WTC11 (cell line): ENCODE measurements around the gene GRIN1. TPM values are rescaled to one million over a fixed set of nuclear protein-coding genes. Genes with fewer than 3 reads are reported as not detected.

Experiments used
- ATAC-seq: fragments of 200-7000 bp; cut with Tn5 transposase; 2 replicates; pipeline ENCODE4 v1.10.0; 2021; ENCODE audit warnings: mild to moderate bottlenecking, moderate library complexity
- CTCF ChIA-PET: fragments of 300-600 bp; sonication (Branson Sonifier 250); formaldehyde crosslinking; loops from one replicate; lab custom pipeline; 2021; ENCODE audit warnings: antibody characterized with exemption; lab: Charles Lee
- POLR2A ChIA-PET: fragments of 350-600 bp; sonication (Branson Sonifier 250); formaldehyde crosslinking; loops from one replicate; lab custom pipeline; 2021; ENCODE audit warnings: antibody characterized with exemption; lab: Charles Lee
- DNase-seq: peaks from one replicate; pipeline ENCODE4 v3.0.0; 2021; ENCODE audit warnings: low spot score
- H3K27ac Mint-ChIP-seq: 2 replicates; pipeline ENCODE4 v1.8.0; 2021; ENCODE audit warnings: mixed read lengths
- H3K27me3 Mint-ChIP-seq: 2 replicates; pipeline ENCODE4 v1.8.0; 2021; ENCODE audit warnings: low read depth, mild to moderate bottlenecking, moderate library complexity, mixed read lengths
- H3K36me3 Mint-ChIP-seq: 2 replicates; pipeline ENCODE4 v1.8.0; 2021; ENCODE audit warnings: mixed read lengths
- H3K4me1 Mint-ChIP-seq: 2 replicates; pipeline ENCODE4 v1.8.0; 2022; ENCODE audit warnings: mixed read lengths
- H3K4me3 Mint-ChIP-seq: 2 replicates; pipeline ENCODE4 v1.8.0; 2021; ENCODE audit warnings: mild to moderate bottlenecking, moderate library complexity, mixed read lengths
- H3K9me3 Mint-ChIP-seq: 2 replicates; pipeline ENCODE4 v1.8.0; 2021; ENCODE audit warnings: mixed read lengths
- ERG ChIP-seq: fragments of 250-450 bp; sonication (Bioruptor Pico); IDR thresholded peaks from 2 replicates; pipeline ENCODE4 v1.8.0; 2021; ENCODE audit warnings: mild to moderate bottlenecking
- FOXK1 ChIP-seq: sonication (generic); formaldehyde crosslinking; IDR thresholded peaks from 2 replicates; pipeline ENCODE4 v1.8.0; 2022; ENCODE audit warnings: mild to moderate bottlenecking, moderate library complexity, missing genetic modification reagents
- FOXP1 ChIP-seq: sonication (generic); formaldehyde crosslinking; IDR thresholded peaks from 2 replicates; pipeline ENCODE4 v1.8.0; 2022; ENCODE audit warnings: missing genetic modification reagents, mild to moderate bottlenecking, moderate library complexity, borderline replicate concordance
- GRHL2 ChIP-seq: fragments of 250-450 bp; sonication (Bioruptor Pico); IDR thresholded peaks from 2 replicates; pipeline ENCODE4 v1.8.0; 2022; ENCODE audit warnings: mild to moderate bottlenecking, moderate library complexity; ENCODE audit not compliant: insufficient replicate concordance, severe bottlenecking
- KAT7 ChIP-seq: sonication (generic); formaldehyde crosslinking; IDR thresholded peaks from 2 replicates; pipeline ENCODE4 v1.8.1; 2023; ENCODE audit warnings: missing genetic modification reagents, mild to moderate bottlenecking, borderline replicate concordance
- NFYB ChIP-seq: sonication (generic); formaldehyde crosslinking; conservative IDR thresholded peaks from 2 replicates; pipeline ENCODE4 v1.8.0; 2022; ENCODE audit warnings: low read depth, missing genetic modification reagents
- NR1H2 ChIP-seq: sonication (generic); formaldehyde crosslinking; IDR thresholded peaks from 2 replicates; pipeline ENCODE4 v1.9.0; 2021; ENCODE audit warnings: mild to moderate bottlenecking, moderate library complexity, missing genetic modification reagents
- RELA ChIP-seq: sonication (generic); formaldehyde crosslinking; IDR thresholded peaks from 2 replicates; pipeline ENCODE4 v1.8.1; 2022; ENCODE audit warnings: missing genetic modification reagents, mild to moderate bottlenecking, borderline replicate concordance
- SMAD3 ChIP-seq: sonication (generic); formaldehyde crosslinking; IDR thresholded peaks from 2 replicates; pipeline ENCODE4 v1.8.0; 2022; ENCODE audit warnings: missing genetic modification reagents, mild to moderate bottlenecking, borderline replicate concordance
- TEAD4 ChIP-seq: sonication (generic); formaldehyde crosslinking; IDR thresholded peaks from 2 replicates; pipeline ENCODE4 v1.8.0; 2022; ENCODE audit warnings: mild to moderate bottlenecking, missing genetic modification reagents
- ZNF232 ChIP-seq: sonication (generic); formaldehyde crosslinking; IDR thresholded peaks from 2 replicates; pipeline ENCODE4 v1.8.0; 2022; ENCODE audit warnings: mild to moderate bottlenecking, missing genetic modification reagents
- ZSCAN18 ChIP-seq: fragments of 250-450 bp; sonication (Bioruptor Pico); IDR thresholded peaks from 2 replicates; pipeline ENCODE4 v2.1.2; 2022; ENCODE audit warnings: mild to moderate bottlenecking, moderate library complexity
- total RNA-seq: library from RNA; stranded (reverse); gene quantifications from 3 replicates; pipeline ENCODE4 v1.2.3, GENCODE V29; 2021
- TF ChIP-seq, protein P1 (sequence below): sonication (generic); formaldehyde crosslinking; conservative IDR thresholded peaks from 2 replicates; pipeline ENCODE4 v1.8.1; 2023; ENCODE audit warnings: mild to moderate bottlenecking, low read depth, missing genetic modification reagents, moderate library complexity
- TF ChIP-seq, protein P2 (sequence below): sonication (generic); formaldehyde crosslinking; IDR thresholded peaks from 2 replicates; pipeline ENCODE4 v1.8.0; 2022; ENCODE audit warnings: mild to moderate bottlenecking, missing genetic modification reagents

The GRIN1 gene
- total RNA-seq, 1 experiment from 2014 or later, result 4.1 TPM

GRCh38 chr9:137189297-137190295 is 50.6 kb downstream of the GRIN1 start:
- ATAC-seq, result no peak

DNA sequence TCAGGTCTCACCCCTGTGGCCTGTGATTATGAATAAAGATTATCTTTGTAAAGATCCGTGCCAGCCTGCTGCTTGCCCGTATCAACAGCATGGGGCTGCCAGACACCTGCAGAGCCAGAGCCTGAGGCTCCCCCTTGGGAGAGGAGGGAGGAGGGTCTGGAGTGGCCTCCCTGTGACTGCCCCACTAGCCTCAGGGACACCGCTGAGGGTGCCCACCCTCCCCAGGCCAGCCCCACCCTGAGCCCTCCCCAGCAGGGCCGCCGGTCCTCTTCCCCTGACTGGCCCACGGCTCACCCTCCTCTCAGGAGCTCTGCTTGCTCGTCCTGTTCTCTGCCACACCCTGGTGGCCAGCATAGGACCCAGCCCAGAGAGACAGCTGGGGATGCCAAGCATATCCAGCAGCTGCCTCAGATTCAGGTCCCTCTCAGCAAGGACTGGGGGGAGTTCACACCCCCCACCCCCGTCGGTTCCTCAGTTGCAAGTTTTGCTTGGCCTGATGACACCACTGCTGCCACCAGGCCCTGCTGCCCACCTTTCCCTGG is 51.4 kb downstream of the GRIN1 start:
- CTCF ChIA-PET, result interaction anchor here (0.6 to 3.2 kb wide), 7 partner anchors 9 to 155 kb away, joined by 3 to 24 read pairs (median 4); partner anchors contain the start of gene RNF224
- POLR2A ChIA-PET, result interaction anchor here (2.3 kb wide), 1 partner anchor 10 kb away, joined by 13 read pairs; the partner anchor contains the start of gene TPRN
- no peaks in the 10 kb centered on the region; the same call in 1 of the 2 replicates for H3K36me3 Mint-ChIP-seq
- H3K4me1 Mint-ChIP-seq, result peaks cover 24% of the 10 kb centered on the region
- H3K27ac Mint-ChIP-seq, result peak overlapping the region; percentile 63; the same call in 1 of the 2 replicates
- H3K9me3 Mint-ChIP-seq, result no peaks in the 10 kb centered on the region
- TF ChIP-seq RELA (CRISPR knock-in tag) (no peak), TEAD4 (CRISPR knock-in tag) (no peak), ZNF232 (CRISPR knock-in tag) (no peak), NFYB (CRISPR knock-in tag) (no peak), ZSCAN18 (CRISPR knock-in tag) (no peak), ERG (CRISPR knock-in tag) (no peak), KAT7 (CRISPR knock-in tag) (no peak), FOXP1 (no peak)
- TF ChIP-seq, protein P1, sequence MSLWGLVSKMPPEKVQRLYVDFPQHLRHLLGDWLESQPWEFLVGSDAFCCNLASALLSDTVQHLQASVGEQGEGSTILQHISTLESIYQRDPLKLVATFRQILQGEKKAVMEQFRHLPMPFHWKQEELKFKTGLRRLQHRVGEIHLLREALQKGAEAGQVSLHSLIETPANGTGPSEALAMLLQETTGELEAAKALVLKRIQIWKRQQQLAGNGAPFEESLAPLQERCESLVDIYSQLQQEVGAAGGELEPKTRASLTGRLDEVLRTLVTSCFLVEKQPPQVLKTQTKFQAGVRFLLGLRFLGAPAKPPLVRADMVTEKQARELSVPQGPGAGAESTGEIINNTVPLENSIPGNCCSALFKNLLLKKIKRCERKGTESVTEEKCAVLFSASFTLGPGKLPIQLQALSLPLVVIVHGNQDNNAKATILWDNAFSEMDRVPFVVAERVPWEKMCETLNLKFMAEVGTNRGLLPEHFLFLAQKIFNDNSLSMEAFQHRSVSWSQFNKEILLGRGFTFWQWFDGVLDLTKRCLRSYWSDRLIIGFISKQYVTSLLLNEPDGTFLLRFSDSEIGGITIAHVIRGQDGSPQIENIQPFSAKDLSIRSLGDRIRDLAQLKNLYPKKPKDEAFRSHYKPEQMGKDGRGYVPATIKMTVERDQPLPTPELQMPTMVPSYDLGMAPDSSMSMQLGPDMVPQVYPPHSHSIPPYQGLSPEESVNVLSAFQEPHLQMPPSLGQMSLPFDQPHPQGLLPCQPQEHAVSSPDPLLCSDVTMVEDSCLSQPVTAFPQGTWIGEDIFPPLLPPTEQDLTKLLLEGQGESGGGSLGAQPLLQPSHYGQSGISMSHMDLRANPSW, result no peak
- TF ChIP-seq, all 79 proteins: peak for 0
- DNase-seq (no peak), ATAC-seq (no peak)
- H3K27me3 Mint-ChIP-seq, result no peaks in the 10 kb centered on the region
- H3K4me3 Mint-ChIP-seq, result peak overlapping the region; percentile 55

More at GRCh38 chr9:137189297-137190295, 50.6 kb downstream of the GRIN1 start:
- POLR2A ChIA-PET, result interaction anchor here (0.7 to 2.3 kb wide), 7 partner anchors 11 to 51 kb away, joined by 3 to 13 read pairs (median 4); partner anchors contain the start of genes NDOR1, RNF224, TMEM203 and TPRN
- Mint-ChIP-seq H3K36me3 (no peaks in the 10 kb centered on the region; the same call in 1 of the 2 replicates), H3K9me3 (no peaks in the 10 kb centered on the region), H3K4me3 (peak overlapping the region; percentile 92), H3K27ac (peak overlapping the region; percentile 94; the same call in 1 of the 2 replicates), H3K27me3 (no peaks in the 10 kb centered on the region), H3K4me1 (peaks cover 20% of the 10 kb centered on the region)
- DNase-seq, result no peak
- CTCF ChIA-PET, result interaction anchor here (0.6 to 3.2 kb wide), 28 partner anchors 9 to 295 kb away, joined by 3 to 24 read pairs (median 5); partner anchors contain the start of genes CYSRT1, EXD3, NDOR1 and NPDC1
- TF ChIP-seq FOXK1 (peak; percentile 60; the same call in 1 of the 2 replicates), GRHL2 (CRISPR knock-in tag) (no peak)

DNA sequence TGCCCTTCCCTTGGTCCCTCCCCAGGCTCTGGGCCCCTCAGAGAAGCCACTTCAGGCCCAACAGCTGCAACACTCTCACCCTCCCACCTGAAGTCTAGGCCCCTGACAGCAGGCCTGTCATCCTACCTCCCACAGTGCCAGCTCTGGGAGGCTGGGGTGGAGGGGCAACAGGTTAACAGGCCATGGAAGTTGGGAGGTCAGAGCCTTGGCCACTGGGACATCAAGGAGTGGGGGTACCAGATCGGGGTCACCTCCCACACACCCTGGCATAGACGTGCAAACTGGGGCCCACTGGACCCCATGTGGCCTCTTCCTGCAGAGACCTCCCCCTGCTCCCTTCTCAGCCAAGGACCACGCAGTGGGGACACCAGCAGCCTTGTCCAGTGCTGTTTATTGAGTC is 52.3 kb downstream of the GRIN1 start:
- CTCF ChIA-PET, result interaction anchor here (0.9 to 3.2 kb wide), 8 partner anchors 14 to 189 kb away, joined by 3 to 24 read pairs (median 6); partner anchors contain the start of gene RNF224
- Mint-ChIP-seq H3K4me1 (peaks cover 25% of the 10 kb centered on the region), H3K27me3 (no peaks in the 10 kb centered on the region), H3K27ac (no peak overlapping the region), H3K36me3 (no peaks in the 10 kb centered on the region; the same call in 1 of the 2 replicates), H3K9me3 (no peaks in the 10 kb centered on the region), H3K4me3 (peak overlapping the region; percentile 55)
- POLR2A ChIA-PET, result interaction anchor here (1.2 to 2.3 kb wide), 2 partner anchors 10 to 19 kb away, joined by 3 to 13 read pairs; partner anchors contain the start of genes TMEM210 and TPRN
- TF ChIP-seq NR1H2 (CRISPR knock-in tag), result no peak
- TF ChIP-seq FOXP1, result no peak
- TF ChIP-seq, protein P2, sequence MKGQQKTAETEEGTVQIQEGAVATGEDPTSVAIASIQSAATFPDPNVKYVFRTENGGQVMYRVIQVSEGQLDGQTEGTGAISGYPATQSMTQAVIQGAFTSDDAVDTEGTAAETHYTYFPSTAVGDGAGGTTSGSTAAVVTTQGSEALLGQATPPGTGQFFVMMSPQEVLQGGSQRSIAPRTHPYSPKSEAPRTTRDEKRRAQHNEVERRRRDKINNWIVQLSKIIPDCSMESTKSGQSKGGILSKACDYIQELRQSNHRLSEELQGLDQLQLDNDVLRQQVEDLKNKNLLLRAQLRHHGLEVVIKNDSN, result no peak
- TF ChIP-seq ZNF232 (CRISPR knock-in tag), result no peak
- TF ChIP-seq SMAD3, result no peak
- ATAC-seq (no peak), DNase-seq (no peak)
